Measurements from ENCODE around the gene MDC1.

- TF ChIP-seq, protein P1, sequence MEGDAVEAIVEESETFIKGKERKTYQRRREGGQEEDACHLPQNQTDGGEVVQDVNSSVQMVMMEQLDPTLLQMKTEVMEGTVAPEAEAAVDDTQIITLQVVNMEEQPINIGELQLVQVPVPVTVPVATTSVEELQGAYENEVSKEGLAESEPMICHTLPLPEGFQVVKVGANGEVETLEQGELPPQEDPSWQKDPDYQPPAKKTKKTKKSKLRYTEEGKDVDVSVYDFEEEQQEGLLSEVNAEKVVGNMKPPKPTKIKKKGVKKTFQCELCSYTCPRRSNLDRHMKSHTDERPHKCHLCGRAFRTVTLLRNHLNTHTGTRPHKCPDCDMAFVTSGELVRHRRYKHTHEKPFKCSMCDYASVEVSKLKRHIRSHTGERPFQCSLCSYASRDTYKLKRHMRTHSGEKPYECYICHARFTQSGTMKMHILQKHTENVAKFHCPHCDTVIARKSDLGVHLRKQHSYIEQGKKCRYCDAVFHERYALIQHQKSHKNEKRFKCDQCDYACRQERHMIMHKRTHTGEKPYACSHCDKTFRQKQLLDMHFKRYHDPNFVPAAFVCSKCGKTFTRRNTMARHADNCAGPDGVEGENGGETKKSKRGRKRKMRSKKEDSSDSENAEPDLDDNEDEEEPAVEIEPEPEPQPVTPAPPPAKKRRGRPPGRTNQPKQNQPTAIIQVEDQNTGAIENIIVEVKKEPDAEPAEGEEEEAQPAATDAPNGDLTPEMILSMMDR (IDR thresholded peaks at IDR 0.05): no peak
- TF ChIP-seq POLR2A (IDR thresholded peaks at IDR 0.05) (no peak), POLR2AphosphoS5 (IDR thresholded peaks at IDR 0.05) (no peak), EP300 (IDR thresholded peaks at IDR 0.05) (no peak)
These were observed 62.0 kb downstream of the MDC1 start for GRCh38 chr6:30654798-30655742.

Data from gastroesophageal sphincter (tissue), 3 donors.